Activated CD4-positive, alpha-beta T cell treated with anti-CD3 and anti-CD28 coated beads for 48 hours (primary cell): ENCODE results near the gene OR11H6.

Experiments
- DNase-seq: peaks from one replicate; pipeline ENCODE4 v3.0.0-alpha.2; 2020

OR11H6 gene

GRCh38 chr14:20274062-20274461, 50.6 kb downstream of the OR11H6 start:
- DNase-seq: no peak
